Cardiac fibroblast (primary cell): ENCODE data around the gene RALGAPA1.

Source experiments
- DNase-seq, 2 donors: peaks; one replicate each; pipeline versions ENCODE4 v3.0.0 to v3.0.0-alpha.2; 2010; ENCODE audit warnings: low read depth in 2 of 2
- H3K4me3 ChIP-seq, 2 donors: replicated peaks in 1 of 2; 1 replicate in 1 of 2; 2 replicates in 1 of 2; pipeline ENCODE4 v1.5.1; 2011; ENCODE audit warnings: low read depth in 2 of 2, low read length in 2 of 2, mild to moderate bottlenecking in 2 of 2, moderate library complexity in 1 of 2
- TF ChIP-seq, protein P1 (sequence below): IDR thresholded peaks from one replicate; pipeline ENCODE4 v1.5.1; 2011; ENCODE audit warnings: low read depth, mild to moderate bottlenecking, low read length, inconsistent platforms

RALGAPA1 gene

DNA sequence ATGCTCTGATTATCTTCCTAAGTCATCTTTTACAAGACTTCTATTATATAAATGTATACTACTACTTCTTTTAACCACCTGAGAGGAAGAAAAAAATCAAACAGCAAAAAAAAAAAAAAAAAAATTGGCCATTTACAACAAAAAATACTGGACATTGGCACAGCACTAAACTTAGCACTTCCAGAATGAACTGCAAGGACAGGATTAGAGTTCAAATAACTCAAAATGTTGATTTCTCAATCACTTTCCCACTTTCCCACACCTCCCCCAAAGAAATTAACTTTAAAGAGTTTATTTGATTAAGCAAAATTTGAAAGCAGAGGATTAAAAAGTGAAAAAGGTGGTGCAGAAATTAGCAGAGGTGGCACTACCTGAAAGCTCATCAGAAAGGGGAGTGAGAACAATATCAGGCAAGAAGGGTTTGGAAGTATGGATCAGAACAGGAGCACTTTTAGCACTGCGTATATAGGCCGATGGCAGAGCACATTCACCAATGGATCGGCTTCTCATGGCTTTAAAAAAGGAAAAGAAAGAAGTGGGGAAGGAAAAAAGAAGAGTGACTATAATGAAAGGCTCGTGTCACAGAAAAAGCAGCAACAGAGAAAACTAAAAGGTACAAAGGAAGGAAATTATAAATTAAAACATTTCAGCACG is 109.2 kb downstream of the RALGAPA1 start:
- DNase-seq = no peak
- TF ChIP-seq, protein P1, sequence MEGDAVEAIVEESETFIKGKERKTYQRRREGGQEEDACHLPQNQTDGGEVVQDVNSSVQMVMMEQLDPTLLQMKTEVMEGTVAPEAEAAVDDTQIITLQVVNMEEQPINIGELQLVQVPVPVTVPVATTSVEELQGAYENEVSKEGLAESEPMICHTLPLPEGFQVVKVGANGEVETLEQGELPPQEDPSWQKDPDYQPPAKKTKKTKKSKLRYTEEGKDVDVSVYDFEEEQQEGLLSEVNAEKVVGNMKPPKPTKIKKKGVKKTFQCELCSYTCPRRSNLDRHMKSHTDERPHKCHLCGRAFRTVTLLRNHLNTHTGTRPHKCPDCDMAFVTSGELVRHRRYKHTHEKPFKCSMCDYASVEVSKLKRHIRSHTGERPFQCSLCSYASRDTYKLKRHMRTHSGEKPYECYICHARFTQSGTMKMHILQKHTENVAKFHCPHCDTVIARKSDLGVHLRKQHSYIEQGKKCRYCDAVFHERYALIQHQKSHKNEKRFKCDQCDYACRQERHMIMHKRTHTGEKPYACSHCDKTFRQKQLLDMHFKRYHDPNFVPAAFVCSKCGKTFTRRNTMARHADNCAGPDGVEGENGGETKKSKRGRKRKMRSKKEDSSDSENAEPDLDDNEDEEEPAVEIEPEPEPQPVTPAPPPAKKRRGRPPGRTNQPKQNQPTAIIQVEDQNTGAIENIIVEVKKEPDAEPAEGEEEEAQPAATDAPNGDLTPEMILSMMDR = no peak
- no peak overlapping the region for H3K4me3 ChIP-seq

DNA sequence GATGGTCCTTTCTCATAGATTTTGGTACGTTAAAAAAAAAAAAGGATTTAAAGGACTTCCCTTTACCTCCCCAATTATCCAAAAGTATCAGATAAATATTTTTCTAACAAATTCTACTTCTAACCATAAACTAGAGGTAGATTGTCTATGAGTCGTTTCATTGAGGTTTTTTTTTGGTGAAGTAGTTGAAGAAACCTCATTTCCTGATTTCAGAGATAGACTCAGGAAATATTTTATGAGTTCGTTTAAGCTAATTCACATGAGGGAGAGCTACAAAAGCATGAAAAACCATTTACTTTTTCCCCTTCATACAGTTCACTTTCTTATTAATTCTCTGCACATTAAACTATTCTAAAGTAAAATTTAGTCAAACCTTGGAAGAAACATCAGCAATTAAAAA is 112.5 kb downstream of the RALGAPA1 start:
- no peak overlapping the region for H3K4me3 ChIP-seq
- TF ChIP-seq, protein P1 = no peak
- DNase-seq = no peak

- no peak overlapping the region for H3K4me3 ChIP-seq
- TF ChIP-seq, protein P1 = no peak
- no peak for DNase-seq
Observed at GRCh38 chr14:35696119-35696518, 113.0 kb downstream of the RALGAPA1 start.

- DNase-seq = peak; percentile 6 to 10
- TF ChIP-seq, protein P1 = no peak
- no peak overlapping the region for H3K4me3 ChIP-seq
Observed at GRCh38 chr14:35695647-35696046, 113.4 kb downstream of the RALGAPA1 start.

DNA sequence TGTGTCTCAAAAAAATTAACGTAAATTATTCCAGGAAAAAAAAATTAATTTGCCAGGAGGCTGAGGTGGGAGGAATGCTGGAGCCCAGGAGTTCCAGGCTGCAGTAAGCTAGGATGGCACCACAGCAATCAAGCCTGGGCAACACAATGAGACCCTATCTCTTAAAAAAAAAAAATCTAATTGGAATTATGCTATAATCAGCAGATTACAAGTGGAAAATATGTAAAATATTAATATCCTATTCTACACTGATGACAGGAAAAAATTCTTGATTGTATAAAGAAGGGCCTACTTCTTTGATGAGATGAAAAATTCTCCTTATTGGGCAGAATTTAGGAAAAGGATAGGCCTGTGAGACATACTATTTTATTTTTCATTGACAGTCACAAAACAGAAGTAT is 114.0 kb downstream of the RALGAPA1 start:
- no peak overlapping the region for H3K4me3 ChIP-seq
- TF ChIP-seq, protein P1 = no peak
- no peak for DNase-seq

DNA sequence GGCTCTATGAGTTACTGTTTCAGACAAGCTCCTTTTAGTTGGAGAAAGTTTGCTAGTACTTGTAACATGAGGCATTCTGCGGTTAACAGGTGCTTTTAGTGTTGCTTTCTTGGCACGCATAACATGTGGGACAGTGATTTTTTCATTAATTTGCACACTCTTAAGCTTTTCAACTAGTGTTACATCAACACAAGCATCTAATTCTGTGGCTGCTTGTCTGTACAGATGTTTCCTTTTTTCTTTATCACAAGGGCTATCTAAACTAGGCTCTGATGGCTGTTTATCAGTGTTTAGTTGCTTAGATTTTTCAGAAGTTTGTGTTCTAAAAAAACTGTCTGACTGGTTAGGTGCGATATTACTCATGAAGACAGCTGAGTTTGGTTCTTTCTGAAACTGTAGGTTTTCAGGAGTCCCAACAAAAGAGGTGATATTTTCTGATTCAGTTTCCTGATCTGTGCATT is 120.1 kb downstream of the RALGAPA1 start:
- DNase-seq = no peak
- TF ChIP-seq, protein P1 = no peak

GRCh38 chr14:35688126-35688826 is 120.8 kb downstream of the RALGAPA1 start:
- H3K4me3 ChIP-seq = no peak overlapping the region
- DNase-seq = no peak
- TF ChIP-seq, protein P1 = no peak

More for the DNA sequence above, 120.1 kb downstream of the RALGAPA1 start:
- H3K4me3 ChIP-seq = no peak overlapping the region
